HEK293 (cell line): ENCODE results near the gene RNF151.
A peak's percentile ranks its signal among the peaks of the same experiment; 100 is the strongest.

Source experiments
- FEZF1 ChIP-seq: fragments of 450-650 bp; formaldehyde crosslinking; IDR thresholded peaks from 2 replicates; pipeline ENCODE4 v1.5.1; 2016; ENCODE audit warnings: missing biosample characterization, missing genetic modification characterization
- IKZF3 ChIP-seq: fragments of 450-650 bp; IDR thresholded peaks from 2 replicates; pipeline ENCODE4 v1.5.0; 2018; ENCODE audit warnings: missing biosample characterization, mild to moderate bottlenecking, missing genetic modification characterization, moderate library complexity
- KLF8 ChIP-seq: fragments of 450-650 bp; formaldehyde crosslinking; IDR thresholded peaks from 2 replicates; pipeline ENCODE4 v1.5.1; 2016; ENCODE audit warnings: missing biosample characterization, missing genetic modification characterization
- MYNN ChIP-seq: fragments of 450-650 bp; formaldehyde crosslinking; IDR thresholded peaks from 2 replicates; pipeline ENCODE4 v1.5.1; 2016; ENCODE audit warnings: missing biosample characterization, missing genetic modification characterization, borderline replicate concordance
- ZFHX2 ChIP-seq: fragments of 450-650 bp; formaldehyde crosslinking; conservative IDR thresholded peaks from 2 replicates; pipeline ENCODE4 v1.5.1; 2016; ENCODE audit warnings: missing biosample characterization, missing genetic modification characterization
- ZFP41 ChIP-seq: fragments of 450-650 bp; formaldehyde crosslinking; IDR thresholded peaks from 2 replicates; pipeline ENCODE4 v1.5.1; 2016; ENCODE audit warnings: missing biosample characterization, missing genetic modification characterization, borderline replicate concordance
- ZNF133 ChIP-seq: fragments of 450-650 bp; formaldehyde crosslinking; IDR thresholded peaks from 2 replicates; pipeline ENCODE4 v1.5.1; 2016; ENCODE audit warnings: missing biosample characterization, missing genetic modification characterization
- ZNF169 ChIP-seq: fragments of 450-650 bp; formaldehyde crosslinking; IDR thresholded peaks from 2 replicates; pipeline ENCODE4 v1.5.1; 2016; ENCODE audit warnings: missing biosample characterization, missing genetic modification characterization
- ZNF24 ChIP-seq: fragments of 450-650 bp; formaldehyde crosslinking; IDR thresholded peaks from 2 replicates; pipeline ENCODE4 v1.5.1; 2016; ENCODE audit warnings: missing biosample characterization, missing genetic modification characterization
- ZNF302 ChIP-seq: fragments of 450-650 bp; formaldehyde crosslinking; IDR thresholded peaks from 2 replicates; pipeline ENCODE4 v1.5.1; 2016; ENCODE audit warnings: missing biosample characterization, missing genetic modification characterization, low read depth
- ZNF335 ChIP-seq: fragments of 450-650 bp; formaldehyde crosslinking; conservative IDR thresholded peaks from 2 replicates; pipeline ENCODE4 v1.5.1; 2016; ENCODE audit warnings: missing biosample characterization, missing genetic modification characterization
- ZNF394 ChIP-seq: fragments of 450-650 bp; formaldehyde crosslinking; IDR thresholded peaks from 2 replicates; pipeline ENCODE4 v1.5.1; 2016; ENCODE audit warnings: missing biosample characterization, missing genetic modification characterization, mild to moderate bottlenecking, moderate library complexity, borderline replicate concordance
- ZNF426 ChIP-seq: fragments of 450-650 bp; formaldehyde crosslinking; IDR thresholded peaks from 2 replicates; pipeline ENCODE4 v1.5.1; 2017; ENCODE audit warnings: missing biosample characterization, missing genetic modification characterization, mild to moderate bottlenecking, inconsistent platforms, moderate library complexity
- ZNF473 ChIP-seq: fragments of 450-650 bp; formaldehyde crosslinking; IDR thresholded peaks from 2 replicates; pipeline ENCODE4 v1.5.1; 2017; ENCODE audit warnings: missing biosample characterization, missing genetic modification characterization
- ZNF48 ChIP-seq: fragments of 450-650 bp; formaldehyde crosslinking; IDR thresholded peaks from 2 replicates; pipeline ENCODE4 v1.5.1; 2016; ENCODE audit warnings: missing biosample characterization, missing genetic modification characterization
- ZNF501 ChIP-seq: fragments of 450-650 bp; formaldehyde crosslinking; IDR thresholded peaks from 2 replicates; pipeline ENCODE4 v1.5.1; 2016; ENCODE audit warnings: missing biosample characterization, missing genetic modification characterization
- ZNF510 ChIP-seq: fragments of 450-650 bp; formaldehyde crosslinking; IDR thresholded peaks from 2 replicates; pipeline ENCODE4 v1.5.1; 2018; ENCODE audit warnings: mild to moderate bottlenecking, missing genetic modification characterization, missing biosample characterization; ENCODE audit not compliant: insufficient replicate concordance
- ZNF600 ChIP-seq: fragments of 450-650 bp; formaldehyde crosslinking; IDR thresholded peaks from 2 replicates; pipeline ENCODE4 v1.5.1; 2016; ENCODE audit warnings: missing biosample characterization, missing genetic modification characterization
- ZNF701 ChIP-seq: fragments of 450-650 bp; formaldehyde crosslinking; IDR thresholded peaks from 2 replicates; pipeline ENCODE4 v1.5.1; 2016; ENCODE audit warnings: missing biosample characterization, missing genetic modification characterization
- ZNF791 ChIP-seq: fragments of 450-650 bp; formaldehyde crosslinking; IDR thresholded peaks from 2 replicates; pipeline ENCODE4 v1.5.1; 2016; ENCODE audit warnings: missing biosample characterization, missing genetic modification characterization
- ZSCAN23 ChIP-seq: fragments of 450-650 bp; formaldehyde crosslinking; IDR thresholded peaks from 2 replicates; pipeline ENCODE4 v1.5.1; 2016; ENCODE audit warnings: missing biosample characterization, missing genetic modification characterization
- TF ChIP-seq, protein P1 (sequence below): fragments of 450-650 bp; formaldehyde crosslinking; IDR thresholded peaks from 2 replicates; pipeline ENCODE4 v1.5.1; 2016; ENCODE audit warnings: missing biosample characterization, missing genetic modification characterization
- TF ChIP-seq, protein P2 (sequence below): fragments of 450-650 bp; formaldehyde crosslinking; optimal IDR thresholded peaks from 2 replicates; pipeline ENCODE3; 2016; ENCODE audit warnings: missing biosample characterization, mild to moderate bottlenecking, missing genetic modification characterization
- TF ChIP-seq, protein P3 (sequence below): fragments of 450-650 bp; formaldehyde crosslinking; IDR thresholded peaks from 2 replicates; pipeline ENCODE4 v1.5.1; 2016; ENCODE audit warnings: missing biosample characterization, missing genetic modification characterization
- TF ChIP-seq, protein P4 (sequence below): fragments of 450-650 bp; formaldehyde crosslinking; IDR thresholded peaks from 2 replicates; pipeline ENCODE4 v1.5.1; 2016; ENCODE audit warnings: missing biosample characterization, missing genetic modification characterization
- TF ChIP-seq, protein P5 (sequence below): fragments of 450-650 bp; formaldehyde crosslinking; IDR thresholded peaks from 2 replicates; pipeline ENCODE4 v1.5.1; 2017; ENCODE audit warnings: missing biosample characterization, mild to moderate bottlenecking, missing genetic modification characterization, moderate library complexity
- TF ChIP-seq, protein P6 (sequence below): fragments of 450-650 bp; formaldehyde crosslinking; IDR thresholded peaks from 2 replicates; pipeline ENCODE4 v1.5.1; 2016; ENCODE audit warnings: missing biosample characterization, missing genetic modification characterization

The RNF151 gene

DNA sequence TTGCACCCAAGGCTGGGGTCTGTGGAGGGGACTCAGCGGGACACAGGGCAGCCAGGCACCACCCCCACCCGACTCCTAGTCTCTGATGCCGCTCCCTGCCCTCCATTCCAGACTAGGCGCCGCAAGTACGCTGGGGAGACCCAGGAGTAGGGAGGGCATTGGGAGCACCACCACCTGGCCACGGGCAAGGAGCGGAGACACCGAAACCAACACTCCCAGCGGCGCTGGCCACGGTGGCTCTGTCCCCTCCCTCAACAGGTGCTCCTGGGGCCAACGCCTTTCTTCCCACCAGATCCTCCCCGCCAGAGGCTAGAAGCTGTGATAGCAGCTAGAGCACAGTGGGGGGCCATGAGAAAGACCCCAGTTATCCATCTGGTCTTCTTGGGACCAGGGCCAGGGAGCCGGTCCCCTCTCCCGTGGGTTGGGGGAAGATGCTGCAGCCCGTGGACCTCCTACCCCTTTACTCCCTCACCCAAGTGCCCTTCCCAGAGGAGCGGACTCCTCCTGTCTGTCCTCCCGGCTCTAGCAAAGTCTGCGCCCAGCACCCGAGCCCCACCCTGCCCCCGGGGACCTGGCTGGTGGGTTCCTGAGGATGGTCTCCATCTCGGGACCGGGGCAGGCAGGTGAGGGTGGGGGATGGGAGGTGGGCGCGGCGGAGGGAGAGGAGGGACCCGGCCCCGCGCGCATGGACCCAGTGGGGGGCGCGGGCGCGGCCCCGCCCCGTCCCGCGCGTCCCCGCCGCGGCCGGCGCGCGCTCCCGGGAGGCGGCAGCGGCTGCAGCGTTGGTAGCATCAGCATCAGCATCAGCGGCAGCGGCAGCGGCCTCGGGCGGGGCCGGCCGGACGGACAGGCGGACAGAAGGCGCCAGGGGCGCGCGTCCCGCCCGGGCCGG is 22.8 kb downstream of the RNF151 start, which contains the start of gene SYNGR3 (continued):
- peak; percentile 67; the same call in 1 of the 2 replicates for TF ChIP-seq ZNF600 (tag by site-specific recombination)
- no peak for TF ChIP-seq ZNF48 (tag by site-specific recombination)
- TF ChIP-seq, protein P1, sequence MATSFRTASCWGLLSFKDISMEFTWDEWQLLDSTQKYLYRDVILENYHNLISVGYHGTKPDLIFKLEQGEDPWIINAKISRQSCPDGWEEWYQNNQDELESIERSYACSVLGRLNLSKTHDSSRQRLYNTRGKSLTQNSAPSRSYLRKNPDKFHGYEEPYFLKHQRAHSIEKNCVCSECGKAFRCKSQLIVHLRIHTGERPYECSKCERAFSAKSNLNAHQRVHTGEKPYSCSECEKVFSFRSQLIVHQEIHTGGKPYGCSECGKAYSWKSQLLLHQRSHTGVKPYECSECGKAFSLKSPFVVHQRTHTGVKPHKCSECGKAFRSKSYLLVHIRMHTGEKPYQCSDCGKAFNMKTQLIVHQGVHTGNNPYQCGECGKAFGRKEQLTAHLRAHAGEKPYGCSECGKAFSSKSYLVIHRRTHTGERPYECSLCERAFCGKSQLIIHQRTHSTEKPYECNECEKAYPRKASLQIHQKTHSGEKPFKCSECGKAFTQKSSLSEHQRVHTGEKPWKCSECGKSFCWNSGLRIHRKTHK (tag by site-specific recombination), result no peak
- TF ChIP-seq, protein P2, sequence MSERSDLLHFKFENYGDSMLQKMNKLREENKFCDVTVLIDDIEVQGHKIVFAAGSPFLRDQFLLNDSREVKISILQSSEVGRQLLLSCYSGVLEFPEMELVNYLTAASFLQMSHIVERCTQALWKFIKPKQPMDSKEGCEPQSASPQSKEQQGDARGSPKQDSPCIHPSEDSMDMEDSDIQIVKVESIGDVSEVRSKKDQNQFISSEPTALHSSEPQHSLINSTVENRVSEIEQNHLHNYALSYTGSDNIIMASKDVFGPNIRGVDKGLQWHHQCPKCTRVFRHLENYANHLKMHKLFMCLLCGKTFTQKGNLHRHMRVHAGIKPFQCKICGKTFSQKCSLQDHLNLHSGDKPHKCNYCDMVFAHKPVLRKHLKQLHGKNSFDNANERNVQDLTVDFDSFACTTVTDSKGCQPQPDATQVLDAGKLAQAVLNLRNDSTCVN (tag by site-specific recombination), result peak; percentile 47
- peak; percentile 31 for TF ChIP-seq ZFHX2
- no peak for TF ChIP-seq ZNF24
- no peak for TF ChIP-seq ZNF701
- no peak for TF ChIP-seq ZNF510
- peak; percentile 15; the same call in 1 of the 2 replicates for TF ChIP-seq ZNF394 (tag by site-specific recombination)
- no peak for TF ChIP-seq ZNF302 (tag by site-specific recombination)
- TF ChIP-seq ZSCAN23 (tag by site-specific recombination), result no peak
- TF ChIP-seq ZFP41 (tag by site-specific recombination), result no peak
- TF ChIP-seq ZNF791, result no peak
- no peak for TF ChIP-seq ZNF473
- no peak for TF ChIP-seq MYNN (tag by site-specific recombination)
- TF ChIP-seq, protein P3, sequence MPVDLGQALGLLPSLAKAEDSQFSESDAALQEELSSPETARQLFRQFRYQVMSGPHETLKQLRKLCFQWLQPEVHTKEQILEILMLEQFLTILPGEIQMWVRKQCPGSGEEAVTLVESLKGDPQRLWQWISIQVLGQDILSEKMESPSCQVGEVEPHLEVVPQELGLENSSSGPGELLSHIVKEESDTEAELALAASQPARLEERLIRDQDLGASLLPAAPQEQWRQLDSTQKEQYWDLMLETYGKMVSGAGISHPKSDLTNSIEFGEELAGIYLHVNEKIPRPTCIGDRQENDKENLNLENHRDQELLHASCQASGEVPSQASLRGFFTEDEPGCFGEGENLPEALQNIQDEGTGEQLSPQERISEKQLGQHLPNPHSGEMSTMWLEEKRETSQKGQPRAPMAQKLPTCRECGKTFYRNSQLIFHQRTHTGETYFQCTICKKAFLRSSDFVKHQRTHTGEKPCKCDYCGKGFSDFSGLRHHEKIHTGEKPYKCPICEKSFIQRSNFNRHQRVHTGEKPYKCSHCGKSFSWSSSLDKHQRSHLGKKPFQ, result no peak
- TF ChIP-seq ZNF133, result no peak
- TF ChIP-seq ZNF426 (tag by site-specific recombination), result no peak
- no peak for TF ChIP-seq ZNF169 (tag by site-specific recombination)
- TF ChIP-seq, protein P4, sequence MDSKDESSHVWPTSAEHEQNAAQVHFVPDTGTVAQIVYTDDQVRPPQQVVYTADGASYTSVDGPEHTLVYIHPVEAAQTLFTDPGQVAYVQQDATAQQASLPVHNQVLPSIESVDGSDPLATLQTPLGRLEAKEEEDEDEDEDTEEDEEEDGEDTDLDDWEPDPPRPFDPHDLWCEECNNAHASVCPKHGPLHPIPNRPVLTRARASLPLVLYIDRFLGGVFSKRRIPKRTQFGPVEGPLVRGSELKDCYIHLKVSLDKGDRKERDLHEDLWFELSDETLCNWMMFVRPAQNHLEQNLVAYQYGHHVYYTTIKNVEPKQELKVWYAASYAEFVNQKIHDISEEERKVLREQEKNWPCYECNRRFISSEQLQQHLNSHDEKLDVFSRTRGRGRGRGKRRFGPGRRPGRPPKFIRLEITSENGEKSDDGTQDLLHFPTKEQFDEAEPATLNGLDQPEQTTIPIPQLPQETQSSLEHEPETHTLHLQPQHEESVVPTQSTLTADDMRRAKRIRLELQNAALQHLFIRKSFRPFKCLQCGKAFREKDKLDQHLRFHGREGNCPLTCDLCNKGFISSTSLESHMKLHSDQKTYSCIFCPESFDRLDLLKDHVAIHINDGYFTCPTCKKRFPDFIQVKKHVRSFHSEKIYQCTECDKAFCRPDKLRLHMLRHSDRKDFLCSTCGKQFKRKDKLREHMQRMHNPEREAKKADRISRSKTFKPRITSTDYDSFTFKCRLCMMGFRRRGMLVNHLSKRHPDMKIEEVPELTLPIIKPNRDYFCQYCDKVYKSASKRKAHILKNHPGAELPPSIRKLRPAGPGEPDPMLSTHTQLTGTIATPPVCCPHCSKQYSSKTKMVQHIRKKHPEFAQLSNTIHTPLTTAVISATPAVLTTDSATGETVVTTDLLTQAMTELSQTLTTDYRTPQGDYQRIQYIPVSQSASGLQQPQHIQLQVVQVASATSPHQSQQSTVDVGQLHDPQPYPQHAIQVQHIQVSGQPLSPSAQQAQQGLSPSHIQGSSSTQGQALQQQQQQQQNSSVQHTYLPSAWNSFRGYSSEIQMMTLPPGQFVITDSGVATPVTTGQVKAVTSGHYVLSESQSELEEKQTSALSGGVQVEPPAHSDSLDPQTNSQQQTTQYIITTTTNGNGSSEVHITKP (tag by site-specific recombination), result no peak
- no peak for TF ChIP-seq IKZF3 (tag by site-specific recombination)
- TF ChIP-seq, protein P5, sequence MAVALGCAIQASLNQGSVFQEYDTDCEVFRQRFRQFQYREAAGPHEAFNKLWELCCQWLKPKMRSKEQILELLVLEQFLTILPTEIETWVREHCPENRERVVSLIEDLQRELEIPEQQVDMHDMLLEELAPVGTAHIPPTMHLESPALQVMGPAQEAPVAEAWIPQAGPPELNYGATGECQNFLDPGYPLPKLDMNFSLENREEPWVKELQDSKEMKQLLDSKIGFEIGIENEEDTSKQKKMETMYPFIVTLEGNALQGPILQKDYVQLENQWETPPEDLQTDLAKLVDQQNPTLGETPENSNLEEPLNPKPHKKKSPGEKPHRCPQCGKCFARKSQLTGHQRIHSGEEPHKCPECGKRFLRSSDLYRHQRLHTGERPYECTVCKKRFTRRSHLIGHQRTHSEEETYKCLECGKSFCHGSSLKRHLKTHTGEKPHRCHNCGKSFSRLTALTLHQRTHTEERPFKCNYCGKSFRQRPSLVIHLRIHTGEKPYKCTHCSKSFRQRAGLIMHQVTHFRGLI (tag by site-specific recombination), result no peak
- no peak for TF ChIP-seq FEZF1 (tag by site-specific recombination)
- TF ChIP-seq ZNF501 (tag by site-specific recombination), result no peak
- TF ChIP-seq, protein P6, sequence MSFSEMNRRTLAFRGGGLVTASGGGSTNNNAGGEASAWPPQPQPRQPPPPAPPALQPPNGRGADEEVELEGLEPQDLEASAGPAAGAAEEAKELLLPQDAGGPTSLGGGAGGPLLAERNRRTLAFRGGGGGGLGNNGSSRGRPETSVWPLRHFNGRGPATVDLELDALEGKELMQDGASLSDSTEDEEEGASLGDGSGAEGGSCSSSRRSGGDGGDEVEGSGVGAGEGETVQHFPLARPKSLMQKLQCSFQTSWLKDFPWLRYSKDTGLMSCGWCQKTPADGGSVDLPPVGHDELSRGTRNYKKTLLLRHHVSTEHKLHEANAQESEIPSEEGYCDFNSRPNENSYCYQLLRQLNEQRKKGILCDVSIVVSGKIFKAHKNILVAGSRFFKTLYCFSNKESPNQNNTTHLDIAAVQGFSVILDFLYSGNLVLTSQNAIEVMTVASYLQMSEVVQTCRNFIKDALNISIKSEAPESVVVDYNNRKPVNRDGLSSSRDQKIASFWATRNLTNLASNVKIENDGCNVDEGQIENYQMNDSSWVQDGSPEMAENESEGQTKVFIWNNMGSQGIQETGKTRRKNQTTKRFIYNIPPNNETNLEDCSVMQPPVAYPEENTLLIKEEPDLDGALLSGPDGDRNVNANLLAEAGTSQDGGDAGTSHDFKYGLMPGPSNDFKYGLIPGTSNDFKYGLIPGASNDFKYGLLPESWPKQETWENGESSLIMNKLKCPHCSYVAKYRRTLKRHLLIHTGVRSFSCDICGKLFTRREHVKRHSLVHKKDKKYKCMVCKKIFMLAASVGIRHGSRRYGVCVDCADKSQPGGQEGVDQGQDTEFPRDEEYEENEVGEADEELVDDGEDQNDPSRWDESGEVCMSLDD (tag by site-specific recombination), result no peak
- TF ChIP-seq ZNF335 (tag by site-specific recombination), result peak; percentile 54
- TF ChIP-seq KLF8 (tag by site-specific recombination), result 0 out of 2 replicates have a peak, but pooled peaks have one; percentile 26
